ENCODE results near the gene SMIM44.

The SMIM44 gene

GRCh38 chr19:3492919-3493318 is 9.7 kb upstream of the SMIM44 start:
- no peaks in the 10 kb centered on the region for H3K9me3 ChIP-seq (ENCODE audit: insufficient read depth, low read length)
- H3K4me3 ChIP-seq (ENCODE audit: insufficient read length, low read depth): no peak overlapping the region
- H3K27me3 ChIP-seq (ENCODE audit: insufficient read depth, insufficient read length): no peaks in the 10 kb centered on the region
- no peak for TF ChIP-seq ZNF274 (IDR thresholded peaks at IDR 0.05; ENCODE audit: low read depth, low read length)
- no peak for DNase-seq (ENCODE audit: low read depth, low spot score)
- peaks cover 26% of the 10 kb centered on the region for H3K4me1 ChIP-seq (ENCODE audit: insufficient read depth, insufficient read length)
- no peak overlapping the region for H3K9ac ChIP-seq (ENCODE audit: insufficient read length, low read depth)
- peaks cover 80% of the 10 kb centered on the region for H3K36me3 ChIP-seq (ENCODE audit: insufficient read depth, insufficient read length, low read length)

GRCh38 chr19:3492131-3492839 is 9.0 kb upstream of the SMIM44 start:
- no peak for DNase-seq (ENCODE audit: low read depth, low spot score)
- TF ChIP-seq ZNF274 (IDR thresholded peaks at IDR 0.05; ENCODE audit: low read depth, low read length): no peak
- no peak for TF ChIP-seq SUZ12 (IDR thresholded peaks at IDR 0.05; ENCODE audit: extremely low read depth, insufficient read depth, insufficient read length)
- TF ChIP-seq YY1 (IDR thresholded peaks at IDR 0.05; ENCODE audit: insufficient read depth, insufficient read length): no peak
- peaks cover 77% of the 10 kb centered on the region for H3K36me3 ChIP-seq (ENCODE audit: insufficient read depth, insufficient read length, low read length)
- no peak overlapping the region for H3K4me3 ChIP-seq (ENCODE audit: insufficient read length, low read depth)
- H3K9ac ChIP-seq (ENCODE audit: insufficient read length, low read depth): no peak overlapping the region
- no peaks in the 10 kb centered on the region for H3K27me3 ChIP-seq (ENCODE audit: insufficient read depth, insufficient read length)
- no peaks in the 10 kb centered on the region for H3K9me3 ChIP-seq (ENCODE audit: insufficient read depth, low read length)
- peaks cover 24% of the 10 kb centered on the region for H3K4me1 ChIP-seq (ENCODE audit: insufficient read depth, insufficient read length)

DNA sequence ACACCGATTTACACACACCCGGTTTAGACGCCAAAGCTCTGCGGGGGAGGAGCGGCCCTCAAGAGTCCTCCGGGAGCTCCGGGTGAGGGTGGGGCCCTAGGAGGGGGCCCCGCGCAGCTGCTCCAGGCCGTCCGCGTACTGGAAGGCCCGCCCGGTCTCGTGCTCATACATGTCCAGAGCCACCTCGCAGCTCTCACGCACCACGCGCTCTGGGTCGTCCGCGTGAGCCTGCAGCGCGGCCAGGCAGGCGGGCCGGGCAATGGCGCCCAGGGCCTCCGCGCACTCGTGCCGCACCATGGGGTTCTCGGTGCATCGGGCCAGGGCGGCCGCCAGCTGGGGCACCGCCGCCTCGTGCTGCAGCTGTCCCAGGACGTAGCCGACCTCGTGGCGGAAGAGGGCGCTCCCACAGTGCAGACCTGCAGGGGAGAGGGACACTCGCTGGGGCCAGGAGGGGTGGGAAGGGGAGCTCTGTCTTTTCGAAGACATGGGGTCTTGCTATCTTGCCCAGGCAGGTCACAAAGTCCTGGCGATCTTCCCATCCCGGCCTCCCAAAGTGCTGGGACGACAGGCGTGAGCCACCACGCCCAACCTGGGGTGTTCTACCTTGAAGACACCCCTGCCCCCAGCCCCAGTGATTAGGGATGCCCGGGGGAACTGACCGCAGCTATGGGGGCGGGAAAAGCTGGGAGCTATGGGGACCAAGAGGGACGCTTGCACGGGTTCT is 8.3 kb upstream of the SMIM44 start:
- no peaks in the 10 kb centered on the region for H3K27me3 ChIP-seq (ENCODE audit: insufficient read depth, insufficient read length)
- DNase-seq (ENCODE audit: low read depth, low spot score): no peak
- no peak for TF ChIP-seq YY1 (IDR thresholded peaks at IDR 0.05; ENCODE audit: insufficient read depth, insufficient read length)
- no peak for TF ChIP-seq ZNF274 (IDR thresholded peaks at IDR 0.05; ENCODE audit: low read depth, low read length)
- peaks cover 24% of the 10 kb centered on the region for H3K4me1 ChIP-seq (ENCODE audit: insufficient read depth, insufficient read length)
- no peak overlapping the region for H3K9ac ChIP-seq (ENCODE audit: insufficient read length, low read depth)
- H3K9me3 ChIP-seq (ENCODE audit: insufficient read depth, low read length): no peaks in the 10 kb centered on the region
- peaks cover 76% of the 10 kb centered on the region for H3K36me3 ChIP-seq (ENCODE audit: insufficient read depth, insufficient read length, low read length)
- no peak overlapping the region for H3K4me3 ChIP-seq (ENCODE audit: insufficient read length, low read depth)

DNA sequence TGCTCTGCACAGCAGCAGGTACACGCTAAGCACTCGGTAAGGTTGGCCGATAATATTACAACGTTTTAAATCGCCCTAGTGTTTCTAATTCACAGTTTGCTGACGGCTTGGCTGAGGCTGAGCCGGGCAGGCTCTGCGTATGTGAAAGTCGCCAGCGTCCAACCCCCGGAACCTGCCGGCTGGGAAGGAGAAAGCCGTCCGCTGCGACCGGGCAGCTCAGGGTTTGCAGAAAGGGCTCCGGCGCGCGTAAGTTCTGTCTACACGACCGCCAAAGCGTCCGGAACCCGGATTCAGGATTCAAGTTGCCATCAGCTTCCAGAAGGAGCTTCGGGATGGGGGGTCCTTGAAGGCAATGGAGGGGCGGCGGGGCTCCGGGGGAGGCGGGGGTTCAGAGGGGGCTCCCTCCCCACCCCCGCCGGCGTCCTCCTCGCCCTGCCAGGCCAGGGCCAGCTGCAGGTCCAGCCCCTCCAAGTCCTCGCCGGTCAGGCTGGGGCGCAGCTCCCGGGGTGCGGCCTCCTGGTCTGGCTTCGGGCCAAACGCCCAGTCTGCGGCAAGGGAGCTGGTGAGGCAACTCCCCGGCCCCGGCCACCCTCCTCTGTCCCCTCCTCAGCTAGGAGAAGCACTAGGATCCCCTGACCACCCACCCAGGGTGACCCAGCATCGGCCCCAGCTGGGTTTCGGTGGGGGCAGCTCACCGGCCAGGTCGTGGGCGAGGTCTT is 575 bp downstream of the SMIM44 start:
- DNase-seq (ENCODE audit: low read depth, low spot score): no peak
- H3K9ac ChIP-seq (ENCODE audit: insufficient read length, low read depth): no peak overlapping the region
- peaks cover 2% of the 10 kb centered on the region for H3K27me3 ChIP-seq (ENCODE audit: insufficient read depth, insufficient read length)
- no peak overlapping the region for H3K4me3 ChIP-seq (ENCODE audit: insufficient read length, low read depth)
- peaks cover 11% of the 10 kb centered on the region for H3K4me1 ChIP-seq (ENCODE audit: insufficient read depth, insufficient read length)
- peaks cover 7% of the 10 kb centered on the region for H3K36me3 ChIP-seq (ENCODE audit: insufficient read depth, insufficient read length, low read length)
- H3K9me3 ChIP-seq (ENCODE audit: insufficient read depth, low read length): no peaks in the 10 kb centered on the region
- TF ChIP-seq YY1 (IDR thresholded peaks at IDR 0.05; ENCODE audit: insufficient read depth, insufficient read length) (no peak), SUZ12 (IDR thresholded peaks at IDR 0.05; ENCODE audit: extremely low read depth, insufficient read depth, insufficient read length) (no peak), ZNF274 (IDR thresholded peaks at IDR 0.05; ENCODE audit: low read depth, low read length) (no peak)

DNA sequence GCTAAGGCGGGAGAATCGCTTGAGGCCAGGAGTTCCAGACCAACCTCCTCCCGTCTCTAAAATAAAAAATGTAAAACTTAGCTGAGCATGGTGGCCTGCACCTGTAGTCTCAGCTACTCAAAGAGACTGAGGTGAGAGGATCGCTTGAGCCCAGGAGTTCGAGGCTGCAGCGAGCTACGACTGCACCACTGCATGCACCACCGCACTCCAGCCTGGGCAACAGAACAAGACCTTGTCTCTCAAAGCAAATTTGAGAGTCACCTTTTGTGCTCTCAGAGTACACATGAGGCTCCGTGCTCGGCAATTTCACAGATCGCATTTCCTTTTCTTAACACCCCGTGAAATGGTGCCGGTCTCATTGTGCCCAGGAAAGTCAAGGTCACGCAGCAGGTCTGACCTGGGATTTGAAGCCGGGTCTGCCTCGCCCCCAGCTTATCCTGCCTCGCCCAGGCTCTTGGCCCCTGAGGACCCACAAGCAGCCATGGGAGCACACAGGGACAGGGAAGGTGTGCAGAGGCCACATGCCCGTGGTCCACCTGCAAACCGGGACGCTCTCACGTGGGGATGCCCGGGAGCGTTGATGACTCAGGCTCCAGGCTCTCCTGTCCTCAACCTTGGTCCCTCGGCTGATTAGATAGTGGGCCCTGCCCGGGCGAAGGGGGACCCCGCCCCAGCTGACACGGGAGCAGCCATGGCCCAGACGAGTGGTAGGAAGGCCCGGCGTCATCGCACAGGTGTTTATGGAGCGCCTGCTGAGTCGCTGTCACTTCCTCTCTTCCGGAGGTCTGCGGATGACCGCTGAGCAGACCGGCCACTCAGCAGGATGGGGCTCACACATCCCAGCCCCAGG is 1.8 kb downstream of the SMIM44 start:
- no peak overlapping the region for H3K4me3 ChIP-seq (ENCODE audit: insufficient read length, low read depth)
- H3K4me1 ChIP-seq (ENCODE audit: insufficient read depth, insufficient read length): peaks cover 11% of the 10 kb centered on the region
- no peak for DNase-seq (ENCODE audit: low read depth, low spot score)
- no peaks in the 10 kb centered on the region for H3K36me3 ChIP-seq (ENCODE audit: insufficient read depth, insufficient read length, low read length)
- no peaks in the 10 kb centered on the region for H3K9me3 ChIP-seq (ENCODE audit: insufficient read depth, low read length)
- no peak overlapping the region for H3K9ac ChIP-seq (ENCODE audit: insufficient read length, low read depth)
- H3K27me3 ChIP-seq (ENCODE audit: insufficient read depth, insufficient read length): peaks cover 4% of the 10 kb centered on the region
- TF ChIP-seq ZNF274 (IDR thresholded peaks at IDR 0.05; ENCODE audit: low read depth, low read length): no peak

- H3K27me3 ChIP-seq (ENCODE audit: insufficient read depth, insufficient read length): peaks cover 14% of the 10 kb centered on the region
- TF ChIP-seq ZNF274 (IDR thresholded peaks at IDR 0.05; ENCODE audit: low read depth, low read length): no peak
- no peak for TF ChIP-seq YY1 (IDR thresholded peaks at IDR 0.05; ENCODE audit: insufficient read depth, insufficient read length)
- no peak for TF ChIP-seq SUZ12 (IDR thresholded peaks at IDR 0.05; ENCODE audit: extremely low read depth, insufficient read depth, insufficient read length)
- no peak within 1 kb of the TSS for H3K4me3 ChIP-seq (ENCODE audit: insufficient read length, low read depth)
- H3K4me1 ChIP-seq (ENCODE audit: insufficient read depth, insufficient read length): peaks cover 11% of the 10 kb centered on the region
- DNase-seq (ENCODE audit: low read depth, low spot score): no peak
- no peaks in the 10 kb centered on the region for H3K36me3 ChIP-seq (ENCODE audit: insufficient read depth, insufficient read length, low read length)
- no peak within 1 kb of the TSS for H3K9ac ChIP-seq (ENCODE audit: insufficient read length, low read depth)
- no peaks in the 10 kb centered on the region for H3K9me3 ChIP-seq (ENCODE audit: insufficient read depth, low read length)
Observed at GRCh38 chr19:3480383-3481091, 2.7 kb downstream of the SMIM44 start, which contains the start of gene SMIM24. Gene SMIM24, minus strand, starts transcription at chr19:3480525. Its CDS starts 62 bp downstream, at chr19:3480463.
